ENCODE results near the gene CDKN2AIP.

CDKN2AIP gene

GRCh38 chr4:183409483-183409882 lies 35.0 kb upstream of the CDKN2AIP start:
- Histone ChIP-seq H4K20me1 (no peaks in the 10 kb centered on the region), H3K27me3 (no peaks in the 10 kb centered on the region), H3K9ac (no peak overlapping the region), H3K4me2 (peak overlapping the region in 7 of 11 experiments; percentile 72 to 91 (median 87); a peak in 14 of 22 replicates), H3K27ac (peak overlapping the region in 2 of 11 experiments; percentile 81 to 86; a peak in 2 of 22 replicates), H3K9me3 (replicated peaks in 1 of 11) (peaks cover 0 to 4% (median 0%) of the 10 kb centered on the region in 11 experiments; a peak in 5 of 22 replicates), H3K36me3 (no peaks in the 10 kb centered on the region), H3K4me1 (peaks cover 4 to 56% (median 48%) of the 10 kb centered on the region in 10 experiments; a peak in 19 of 20 replicates), H3K4me3 (no peak overlapping the region)
- TF ChIP-seq Cebpa-rat (IDR thresholded peaks at IDR 0.05), result no peak

GRCh38 chr4:183409934-183410333 lies 34.5 kb upstream of the CDKN2AIP start:
- peaks cover 0 to 4% (median 0%) of the 10 kb centered on the region in 11 experiments; a peak in 5 of 22 replicates for H3K9me3 ChIP-seq (replicated peaks in 1 of 11)
- TF ChIP-seq Cebpa-rat (IDR thresholded peaks at IDR 0.05), result no peak
- no peak overlapping the region for H3K4me3 ChIP-seq
- no peaks in the 10 kb centered on the region for H4K20me1 ChIP-seq
- peaks cover 4 to 56% (median 48%) of the 10 kb centered on the region in 10 experiments; a peak in 19 of 20 replicates for H3K4me1 ChIP-seq
- no peaks in the 10 kb centered on the region for H3K36me3 ChIP-seq
- H3K27me3 ChIP-seq, result no peaks in the 10 kb centered on the region
- H3K9ac ChIP-seq, result no peak overlapping the region
- peak overlapping the region in 6 of 11 experiments; percentile 38 to 91 (median 80); a peak in 6 of 22 replicates for H3K4me2 ChIP-seq
- peak overlapping the region in 1 of 11 experiments; percentile 13; a peak in 1 of 22 replicates for H3K27ac ChIP-seq

GRCh38 chr4:183411291-183411861 lies 33.1 kb upstream of the CDKN2AIP start:
- Histone ChIP-seq H3K27me3 (no peaks in the 10 kb centered on the region), H3K4me3 (no peak overlapping the region), H3K9me3 (replicated peaks in 1 of 11) (no peaks in the 10 kb centered on the region), H4K20me1 (no peaks in the 10 kb centered on the region), H3K27ac (no peak overlapping the region), H3K36me3 (no peaks in the 10 kb centered on the region), H3K4me1 (peaks cover 4 to 56% (median 48%) of the 10 kb centered on the region in 10 experiments; a peak in 19 of 20 replicates), H3K9ac (no peak overlapping the region; a peak in 1 of 22 replicates), H3K4me2 (peak overlapping the region in 8 of 11 experiments; percentile 10 to 91 (median 44); a peak in 15 of 22 replicates)
- TF ChIP-seq Cebpa-rat (IDR thresholded peaks at IDR 0.05), result no peak; a peak in 1 of 22 replicates

- no peak for TF ChIP-seq Cebpa-rat (IDR thresholded peaks at IDR 0.05)
- H3K27me3 ChIP-seq, result no peaks in the 10 kb centered on the region
- no peaks in the 10 kb centered on the region for H3K36me3 ChIP-seq
- H3K27ac ChIP-seq, result no peak overlapping the region
- no peak overlapping the region for H3K4me3 ChIP-seq
- H3K9me3 ChIP-seq (replicated peaks in 1 of 11), result no peaks in the 10 kb centered on the region
- H3K4me1 ChIP-seq, result peaks cover 0 to 52% (median 44%) of the 10 kb centered on the region in 10 experiments; a peak in 18 of 20 replicates
- H4K20me1 ChIP-seq, result no peaks in the 10 kb centered on the region
- peak overlapping the region in 3 of 11 experiments; percentile 10 to 91 (median 29); a peak in 2 of 22 replicates for H3K4me2 ChIP-seq
- no peak overlapping the region for H3K9ac ChIP-seq
Measured at GRCh38 chr4:183412821-183413220, 31.6 kb upstream of the CDKN2AIP start.

- Histone ChIP-seq H3K27ac (no peak overlapping the region), H3K9ac (no peak overlapping the region), H4K20me1 (no peaks in the 10 kb centered on the region), H3K9me3 (replicated peaks in 1 of 11) (no peaks in the 10 kb centered on the region), H3K4me2 (peak overlapping the region in 2 of 11 experiments; percentile 10 to 29; a peak in 1 of 22 replicates), H3K36me3 (no peaks in the 10 kb centered on the region), H3K4me1 (peaks cover 0 to 45% (median 37%) of the 10 kb centered on the region in 10 experiments; a peak in 17 of 20 replicates), H3K27me3 (no peaks in the 10 kb centered on the region), H3K4me3 (no peak overlapping the region)
- no peak for TF ChIP-seq Cebpa-rat (IDR thresholded peaks at IDR 0.05)
Measured at GRCh38 chr4:183413234-183414200, 30.9 kb upstream of the CDKN2AIP start.

- Histone ChIP-seq H3K4me2 (no peak overlapping the region), H3K4me3 (no peak overlapping the region), H3K27me3 (no peaks in the 10 kb centered on the region), H3K9ac (no peak overlapping the region), H3K4me1 (peaks cover 0 to 18% (median 6%) of the 10 kb centered on the region in 10 experiments; a peak in 12 of 20 replicates), H3K27ac (no peak overlapping the region), H4K20me1 (no peaks in the 10 kb centered on the region), H3K9me3 (replicated peaks in 1 of 11) (no peaks in the 10 kb centered on the region; a peak in 1 of 22 replicates), H3K36me3 (no peaks in the 10 kb centered on the region)
- no peak for TF ChIP-seq Cebpa-rat (IDR thresholded peaks at IDR 0.05)
Measured at GRCh38 chr4:183416879-183417755, 27.3 kb upstream of the CDKN2AIP start.

- Histone ChIP-seq H3K27ac (no peak overlapping the region), H4K20me1 (no peaks in the 10 kb centered on the region)
Measured at GRCh38 chr4:183422962-183423631, 21.3 kb upstream of the CDKN2AIP start.

More at GRCh38 chr4:183422962-183423631, 21.3 kb upstream of the CDKN2AIP start:
- no peak overlapping the region for H3K4me3 ChIP-seq
- peaks cover 0 to 17% (median 10%) of the 10 kb centered on the region in 10 experiments; a peak in 15 of 20 replicates for H3K4me1 ChIP-seq
- H3K4me2 ChIP-seq, result peak overlapping the region in 5 of 11 experiments; percentile 14 to 44 (median 35); a peak in 8 of 22 replicates
- no peaks in the 10 kb centered on the region; a peak in 1 of 22 replicates for H3K9me3 ChIP-seq (replicated peaks in 1 of 11)
- H3K9ac ChIP-seq, result no peak overlapping the region
- no peaks in the 10 kb centered on the region for H3K27me3 ChIP-seq
- H3K36me3 ChIP-seq, result no peaks in the 10 kb centered on the region
- TF ChIP-seq Cebpa-rat (IDR thresholded peaks at IDR 0.05), result 0 out of 22 replicates have a peak, but pooled peaks of 2 of the 11 experiments have one; percentile 14 to 29

Data from BLaER1 treated with 17β-estradiol and CSF1 and Interleukin-3, amounts not matched to agents 10 nM and 100 nM (cell line).